Neural cell (in vitro differentiated cells): Measurements from ENCODE around the gene KREMEN1. TPM values are rescaled to one million over a fixed set of nuclear protein-coding genes. Genes with fewer than 3 reads are reported as not detected.

Experiments
- H2AFZ ChIP-seq: fragments of 200-600, 300-800 bp; sonication (generic), shearing (Covaris generic); 2 replicates; pipeline ENCODE4 v1.6.0; 2014; ENCODE audit warnings: low read depth, mild to moderate bottlenecking, antibody characterized with exemption, low read length, moderate library complexity
- H3F3A ChIP-seq: fragments of 200-600 bp; shearing (Covaris generic); 2 replicates; pipeline ENCODE4 v1.6.1; 2016; ENCODE audit warnings: mild to moderate bottlenecking, moderate library complexity, mixed read lengths, antibody characterized with exemption, low read length; ENCODE audit not compliant: insufficient read depth, poor library complexity, severe bottlenecking
- H3K27ac ChIP-seq: fragments of 200-600, 300-800 bp; sonication (generic), shearing (Covaris generic); 2 replicates; pipeline ENCODE4 v1.5.1; 2014; ENCODE audit warnings: mild to moderate bottlenecking, low read length, moderate library complexity
- H3K27me3 ChIP-seq: fragments of 300-800, 200-600 bp; sonication (generic), shearing (Covaris generic); 2 replicates; pipeline ENCODE4 v1.6.0; 2014; ENCODE audit warnings: mild to moderate bottlenecking, low read depth, low read length, moderate library complexity; ENCODE audit not compliant: insufficient read depth
- H3K36me3 ChIP-seq: fragments of 300-800, 200-600 bp; sonication (generic), shearing (Covaris generic); 2 replicates; pipeline ENCODE4 v1.5.1; 2014; ENCODE audit warnings: mild to moderate bottlenecking, antibody characterized with exemption, low read length, moderate library complexity; ENCODE audit not compliant: insufficient read depth
- H3K4me2 ChIP-seq: fragments of 300-800, 200-600 bp; sonication (generic), shearing (Covaris generic); 2 replicates; pipeline ENCODE4 v1.6.0; 2014; ENCODE audit warnings: mild to moderate bottlenecking, low read length
- H3K4me3 ChIP-seq: fragments of 300-800, 200-600 bp; sonication (generic), shearing (Covaris generic); 2 replicates; pipeline ENCODE4 v1.5.1; 2014; ENCODE audit warnings: mild to moderate bottlenecking, low read length, moderate library complexity
- H3K79me2 ChIP-seq: fragments of 200-600 bp; shearing (Covaris generic); replicated peaks from 2 replicates; pipeline ENCODE4 v1.6.0; 2014; ENCODE audit warnings: mild to moderate bottlenecking, low read length, moderate library complexity; ENCODE audit not compliant: insufficient read depth
- H3K9ac ChIP-seq: fragments of 300-800, 200-600 bp; sonication (generic), shearing (Covaris generic); 2 replicates; pipeline ENCODE4 v1.6.1; 2016; ENCODE audit warnings: mild to moderate bottlenecking, low read length, mixed read lengths
- H3K9me2 ChIP-seq: fragments of 200-600 bp; shearing (Covaris generic); 2 replicates; pipeline ENCODE4 v1.6.1; 2016; ENCODE audit warnings: mild to moderate bottlenecking, low read length, mixed read lengths; ENCODE audit not compliant: insufficient read depth
- H3K9me3 ChIP-seq: fragments of 200-600, 300-800 bp; sonication (generic), shearing (Covaris generic); 2 replicates; pipeline ENCODE4 v1.6.1; 2016; ENCODE audit warnings: mild to moderate bottlenecking, mixed run types, low read length, moderate library complexity, mixed read lengths
- H4K20me1 ChIP-seq: fragments of 200-600 bp; shearing (Covaris generic); 2 replicates; pipeline ENCODE4 v1.6.1; 2016; ENCODE audit warnings: mild to moderate bottlenecking, mixed run types; ENCODE audit not compliant: insufficient read depth
- CTCF ChIP-seq: fragments of 450-650 bp; IDR thresholded peaks from 2 replicates; pipeline ENCODE4 v1.5.1; 2014; ENCODE audit warnings: antibody characterized with exemption, mild to moderate bottlenecking, moderate library complexity; ENCODE audit not compliant: poor library complexity, severe bottlenecking
- EP300 ChIP-seq: fragments of 450-650 bp; conservative IDR thresholded peaks from 2 replicates; pipeline ENCODE4 v1.6.1; 2014; ENCODE audit warnings: antibody characterized with exemption, mild to moderate bottlenecking, moderate library complexity; ENCODE audit not compliant: poor library complexity, severe bottlenecking
- EZH2 ChIP-seq: fragments of 200-600, 300-800 bp; shearing (Covaris generic), sonication (generic); IDR thresholded peaks from 2 replicates; pipeline ENCODE4 v1.6.1; 2014; ENCODE audit warnings: antibody characterized with exemption, low read length, borderline replicate concordance, mild to moderate bottlenecking; ENCODE audit not compliant: insufficient read depth, poor library complexity, severe bottlenecking
- MXI1 ChIP-seq: fragments of 450-650 bp; conservative IDR thresholded peaks from 2 replicates; pipeline ENCODE4 v1.6.1; 2014; ENCODE audit warnings: antibody characterized with exemption, mild to moderate bottlenecking; ENCODE audit not compliant: poor library complexity, severe bottlenecking
- POLR2AphosphoS5 ChIP-seq: IDR thresholded peaks from 2 replicates; pipeline ENCODE4 v1.6.1; 2012
- RAD21 ChIP-seq: fragments of 450-650 bp; conservative IDR thresholded peaks from 2 replicates; pipeline ENCODE4 v1.6.1; 2014; ENCODE audit warnings: antibody characterized with exemption, mild to moderate bottlenecking, moderate library complexity
- REST ChIP-seq: IDR thresholded peaks from 2 replicates; pipeline ENCODE4 v1.6.1; 2012; ENCODE audit warnings: borderline replicate concordance
- SMC3 ChIP-seq: fragments of 450-650 bp; conservative IDR thresholded peaks from 2 replicates; pipeline ENCODE4 v1.6.1; 2014; ENCODE audit warnings: antibody characterized with exemption, mild to moderate bottlenecking, moderate library complexity; ENCODE audit not compliant: poor library complexity
- TAF1 ChIP-seq: IDR thresholded peaks from 2 replicates; pipeline ENCODE4 v1.6.1; 2012; ENCODE audit warnings: low read depth
- polyA plus RNA-seq: library from polyadenylated mRNA; depleted of rRNA; stranded (reverse); fragments of >200 nt; gene quantifications from 2 replicates; pipeline ENCODE4 v1.2.3, GENCODE V29; 2014

Gene KREMEN1
- polyA plus RNA-seq, 1 donor from 2014 or later = 3.3 TPM

GRCh38 chr22:29184849-29185490 is 112.1 kb downstream of the KREMEN1 start:
- Histone ChIP-seq H3K27ac (no peak overlapping the region), H3K9me3 (no peaks in the 10 kb centered on the region), H3K9ac (no peak overlapping the region), H3F3A (no peaks in the 10 kb centered on the region), H3K9me2 (no peaks in the 10 kb centered on the region), H3K79me2 (no peaks in the 10 kb centered on the region), H3K27me3 (no peaks in the 10 kb centered on the region), H2AFZ (no peak overlapping the region), H3K4me2 (no peak overlapping the region), H4K20me1 (no peaks in the 10 kb centered on the region), H3K36me3 (no peaks in the 10 kb centered on the region), H3K4me3 (no peak overlapping the region)
- no peak for TF ChIP-seq MXI1
- no peak for TF ChIP-seq CTCF

GRCh38 chr22:29186302-29186701 is 113.5 kb downstream of the KREMEN1 start:
- Histone ChIP-seq H3K27me3 (no peaks in the 10 kb centered on the region), H3K36me3 (no peaks in the 10 kb centered on the region), H3K9ac (no peak overlapping the region), H3K9me3 (no peaks in the 10 kb centered on the region), H3K4me2 (no peak overlapping the region), H3K27ac (no peak overlapping the region), H3K9me2 (no peaks in the 10 kb centered on the region), H3K79me2 (no peaks in the 10 kb centered on the region), H3K4me3 (no peak overlapping the region), H4K20me1 (no peaks in the 10 kb centered on the region), H3F3A (no peaks in the 10 kb centered on the region), H2AFZ (no peak overlapping the region)
- TF ChIP-seq TAF1 (no peak), EP300 (no peak)

- TF ChIP-seq REST (no peak), MXI1 (no peak), POLR2AphosphoS5 (no peak), EP300 (no peak), TAF1 (no peak), RAD21 (no peak), EZH2 (no peak), SMC3 (no peak), CTCF (no peak)
- no peaks in the 10 kb centered on the region for H3K9me2 ChIP-seq
- H3F3A ChIP-seq = no peaks in the 10 kb centered on the region
- H4K20me1 ChIP-seq = no peaks in the 10 kb centered on the region
- no peaks in the 10 kb centered on the region for H3K36me3 ChIP-seq
- H3K4me2 ChIP-seq = no peak overlapping the region
- no peak overlapping the region for H3K9ac ChIP-seq
- no peaks in the 10 kb centered on the region for H3K27me3 ChIP-seq
- H3K9me3 ChIP-seq = no peaks in the 10 kb centered on the region
- no peak overlapping the region for H3K27ac ChIP-seq
- no peaks in the 10 kb centered on the region for H3K79me2 ChIP-seq
- H3K4me3 ChIP-seq = no peak overlapping the region
- H2AFZ ChIP-seq = no peak overlapping the region
Observed at GRCh38 chr22:29187831-29188230, 115.0 kb downstream of the KREMEN1 start.
